HG02763 (cell line): Measurements from ENCODE around the gene ADGRE1.
"Not testable (repeated sequence)": the region's sequence is repeated elsewhere in the genome, so short reads cannot be mapped to it uniquely, and the experiment has no call there.

Experiments
- ATAC-seq: cut with Tn5 transposase; IDR thresholded peaks from one replicate; pipeline ENCODE4 v1.9.1; 2021; ENCODE audit warnings: mild to moderate bottlenecking, moderate library complexity; ENCODE audit not compliant: unreplicated experiment

Gene ADGRE1, protein sequence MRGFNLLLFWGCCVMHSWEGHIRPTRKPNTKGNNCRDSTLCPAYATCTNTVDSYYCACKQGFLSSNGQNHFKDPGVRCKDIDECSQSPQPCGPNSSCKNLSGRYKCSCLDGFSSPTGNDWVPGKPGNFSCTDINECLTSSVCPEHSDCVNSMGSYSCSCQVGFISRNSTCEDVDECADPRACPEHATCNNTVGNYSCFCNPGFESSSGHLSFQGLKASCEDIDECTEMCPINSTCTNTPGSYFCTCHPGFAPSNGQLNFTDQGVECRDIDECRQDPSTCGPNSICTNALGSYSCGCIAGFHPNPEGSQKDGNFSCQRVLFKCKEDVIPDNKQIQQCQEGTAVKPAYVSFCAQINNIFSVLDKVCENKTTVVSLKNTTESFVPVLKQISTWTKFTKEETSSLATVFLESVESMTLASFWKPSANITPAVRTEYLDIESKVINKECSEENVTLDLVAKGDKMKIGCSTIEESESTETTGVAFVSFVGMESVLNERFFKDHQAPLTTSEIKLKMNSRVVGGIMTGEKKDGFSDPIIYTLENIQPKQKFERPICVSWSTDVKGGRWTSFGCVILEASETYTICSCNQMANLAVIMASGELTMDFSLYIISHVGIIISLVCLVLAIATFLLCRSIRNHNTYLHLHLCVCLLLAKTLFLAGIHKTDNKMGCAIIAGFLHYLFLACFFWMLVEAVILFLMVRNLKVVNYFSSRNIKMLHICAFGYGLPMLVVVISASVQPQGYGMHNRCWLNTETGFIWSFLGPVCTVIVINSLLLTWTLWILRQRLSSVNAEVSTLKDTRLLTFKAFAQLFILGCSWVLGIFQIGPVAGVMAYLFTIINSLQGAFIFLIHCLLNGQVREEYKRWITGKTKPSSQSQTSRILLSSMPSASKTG

DNA sequence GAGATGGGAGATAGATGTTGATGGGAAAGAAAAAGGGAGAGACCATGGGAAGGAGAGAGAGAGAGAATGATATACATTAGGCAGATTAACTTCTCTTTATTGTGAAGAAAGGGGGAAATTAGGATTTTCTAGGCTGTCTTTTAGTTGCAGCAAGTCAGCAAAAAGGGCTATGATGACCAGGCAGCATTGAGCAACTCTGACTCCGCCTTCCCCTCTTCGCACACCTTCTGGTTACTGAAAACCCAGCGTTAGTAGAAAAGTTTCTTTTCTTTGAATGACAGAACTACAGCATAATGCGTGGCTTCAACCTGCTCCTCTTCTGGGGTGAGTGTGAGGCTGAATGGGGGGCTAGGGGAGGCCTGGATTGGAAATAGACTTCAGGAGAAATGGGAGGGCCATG is at the start of gene ADGRE1:
ADGRE1 (plus strand) TSS at position 264 of the 400 bp plus-strand sequence; CDS start at position 294, 30 bp downstream.
- ATAC-seq = no peak

DNA sequence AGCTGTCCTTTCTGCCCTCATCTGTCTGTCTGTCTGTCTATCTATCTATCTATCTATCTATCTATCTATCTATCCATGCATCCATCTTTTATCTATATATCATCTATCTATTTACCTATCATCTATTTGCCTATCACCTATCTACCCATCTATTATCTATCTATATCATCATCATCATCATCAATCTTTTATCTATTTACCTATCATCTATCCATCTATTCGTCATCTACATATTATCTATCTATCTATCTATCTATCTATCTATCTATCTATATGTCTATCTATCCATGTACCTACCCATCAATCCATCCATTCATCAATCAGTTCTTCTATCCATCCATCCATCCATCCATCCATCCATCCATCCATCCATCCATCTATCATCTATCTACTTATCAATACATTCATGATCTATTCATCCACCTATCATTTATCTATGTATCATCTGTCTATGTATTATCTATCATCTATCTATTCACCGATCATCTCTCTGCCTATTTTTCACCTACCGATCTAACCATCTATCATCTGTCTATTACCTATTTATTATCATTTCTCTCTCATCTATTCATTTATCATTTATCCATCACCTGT is 49.2 kb upstream of the ADGRE1 start:
- ATAC-seq = no peak

DNA sequence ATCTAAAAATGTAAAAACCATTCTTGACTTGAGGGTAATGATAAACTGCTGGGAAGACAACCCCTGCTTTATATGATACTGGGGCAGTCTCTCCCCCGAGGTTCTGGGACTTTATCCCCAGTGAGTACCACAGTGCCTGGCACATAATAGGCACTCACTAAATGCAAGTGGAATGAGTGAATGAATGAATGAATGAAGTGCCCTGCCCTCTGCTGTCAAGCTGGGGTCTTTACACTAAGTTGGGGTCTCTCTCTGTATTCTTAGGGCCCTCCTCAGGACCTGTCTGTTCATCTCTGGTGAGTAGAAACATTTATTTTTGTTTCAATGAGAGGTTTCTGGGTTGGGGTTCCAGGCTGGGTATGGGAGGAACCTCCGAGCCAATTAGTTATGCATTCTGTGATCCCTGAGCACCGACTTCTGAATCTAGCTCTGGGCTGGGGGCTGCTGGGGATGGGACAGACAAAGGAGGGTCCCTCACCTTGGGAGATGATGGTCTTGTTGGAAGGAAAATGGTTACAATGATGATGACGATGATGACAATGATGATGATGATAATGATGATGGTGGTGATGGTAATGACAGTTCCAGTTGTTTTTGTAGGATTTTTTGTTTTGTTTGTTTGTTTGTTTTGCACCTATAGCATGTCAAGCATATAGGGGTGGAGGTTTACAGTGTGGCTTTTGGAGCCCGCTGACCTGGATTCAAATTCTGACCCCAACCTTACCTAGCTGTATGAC is 44.3 kb upstream of the ADGRE1 start:
- no peak for ATAC-seq

DNA sequence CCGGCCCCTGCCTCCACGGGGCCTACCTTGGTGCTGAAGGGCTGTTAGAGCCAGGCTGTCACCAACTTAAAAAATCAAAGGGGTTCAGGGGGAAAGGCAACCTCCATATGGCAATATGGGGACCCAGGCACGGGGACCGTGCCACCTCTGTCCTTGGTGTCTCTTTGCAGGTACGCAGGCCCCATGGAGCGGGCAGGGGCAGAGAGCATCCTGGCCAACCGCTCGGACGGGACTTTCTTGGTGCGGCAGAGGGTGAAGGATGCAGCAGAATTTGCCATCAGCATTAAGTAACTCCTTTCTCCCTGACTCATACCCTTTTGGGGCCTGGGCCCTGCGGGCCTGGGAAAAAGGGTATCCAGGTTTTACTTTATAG is 39.6 kb upstream of the ADGRE1 start:
- ATAC-seq = no peak

DNA sequence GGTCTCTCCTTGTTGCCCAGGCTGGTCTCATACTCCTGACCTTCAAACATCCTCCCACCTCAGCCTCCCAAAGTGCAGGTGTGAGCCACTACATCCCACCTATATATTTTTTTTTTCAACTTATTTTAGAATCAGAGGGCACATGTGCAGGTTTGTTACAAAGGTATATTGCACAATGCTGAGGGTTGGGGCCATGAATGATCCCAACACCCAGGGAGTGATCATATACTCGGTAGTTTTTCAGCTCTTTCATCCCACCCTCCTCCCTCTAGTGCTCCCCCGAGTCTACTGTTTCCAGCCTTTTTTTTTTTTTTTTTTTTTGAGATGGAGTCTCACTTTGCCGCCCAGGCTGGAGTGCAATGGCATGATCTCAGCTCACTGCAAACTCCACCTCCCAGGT is 38.4 kb upstream of the ADGRE1 start:
- no peak for ATAC-seq

DNA sequence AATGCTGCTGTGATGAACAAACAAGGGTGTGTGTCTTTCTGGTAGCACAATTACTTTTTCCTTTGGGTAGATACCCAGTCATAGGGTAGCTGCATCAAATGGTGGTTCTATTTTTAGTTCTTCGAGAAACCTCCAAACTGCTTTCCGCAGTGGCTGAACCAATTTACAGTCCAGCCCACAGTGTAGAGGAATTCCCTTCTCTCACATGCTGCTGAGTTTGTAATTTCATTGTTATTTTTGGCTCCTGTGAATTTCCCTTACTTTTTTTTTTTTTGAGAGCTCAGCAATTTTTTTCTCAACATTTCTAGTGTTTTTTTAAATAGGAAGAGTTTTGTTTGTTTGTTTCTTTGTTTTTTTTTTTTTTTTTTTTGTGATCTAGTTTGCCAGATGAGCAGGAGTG is 37.5 kb upstream of the ADGRE1 start:
- ATAC-seq = no peak

DNA sequence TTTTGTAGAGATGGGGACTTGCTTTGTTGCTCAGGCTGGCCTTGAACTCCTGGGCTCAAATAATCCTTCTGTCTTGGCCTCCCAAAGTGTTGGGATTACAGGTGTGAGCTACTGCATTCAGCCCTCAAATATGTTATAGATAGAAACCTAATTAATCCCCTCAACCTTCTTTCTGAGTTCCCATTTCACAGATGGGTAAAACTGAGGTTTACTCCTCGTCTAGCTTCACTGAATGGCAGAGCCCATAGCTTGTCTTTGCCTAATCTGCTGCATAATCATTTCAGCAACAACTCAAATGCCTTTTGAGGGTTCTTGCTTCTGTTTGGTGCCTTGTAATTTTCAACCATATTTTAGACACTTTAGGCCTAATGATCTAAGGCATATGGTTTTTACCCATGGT is 36.0 kb upstream of the ADGRE1 start:
- ATAC-seq = no peak

DNA sequence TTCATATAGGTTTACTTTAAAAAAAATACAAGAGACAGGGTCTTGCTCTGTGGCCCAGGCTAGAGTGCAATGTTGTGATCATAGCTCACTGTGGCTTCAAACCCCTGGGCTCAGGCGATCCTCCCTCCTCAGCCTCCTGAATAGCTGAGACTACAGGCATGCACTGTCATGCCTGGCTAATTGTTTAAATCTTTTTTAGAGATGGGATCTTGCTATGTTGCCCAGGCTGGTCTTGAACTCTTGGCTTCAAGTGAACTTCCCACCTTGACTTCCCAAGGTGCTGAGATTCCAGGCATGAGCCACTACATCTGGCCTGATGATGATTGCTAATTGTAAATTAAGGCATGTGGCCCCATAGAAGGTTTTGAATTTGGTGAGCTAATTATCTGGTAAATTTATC is 35.4 kb upstream of the ADGRE1 start:
- no peak for ATAC-seq

DNA sequence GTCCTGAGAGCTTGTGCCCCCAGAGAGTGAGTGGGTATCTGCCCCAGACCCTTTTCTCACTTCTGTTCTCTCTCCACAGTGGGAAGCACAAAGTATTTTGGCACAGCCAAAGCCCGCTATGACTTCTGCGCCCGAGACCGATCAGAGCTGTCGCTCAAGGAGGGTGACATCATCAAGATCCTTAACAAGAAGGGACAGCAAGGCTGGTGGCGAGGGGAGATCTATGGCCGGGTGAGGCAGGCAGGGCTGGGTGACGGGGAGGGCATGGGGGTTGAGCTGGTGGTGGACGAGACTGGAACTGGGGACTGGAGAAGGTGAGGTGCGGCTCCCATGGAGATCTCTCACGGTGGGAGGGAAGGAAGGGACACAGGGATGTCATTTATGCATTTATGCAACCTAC is 33.5 kb upstream of the ADGRE1 start:
- ATAC-seq = no peak

DNA sequence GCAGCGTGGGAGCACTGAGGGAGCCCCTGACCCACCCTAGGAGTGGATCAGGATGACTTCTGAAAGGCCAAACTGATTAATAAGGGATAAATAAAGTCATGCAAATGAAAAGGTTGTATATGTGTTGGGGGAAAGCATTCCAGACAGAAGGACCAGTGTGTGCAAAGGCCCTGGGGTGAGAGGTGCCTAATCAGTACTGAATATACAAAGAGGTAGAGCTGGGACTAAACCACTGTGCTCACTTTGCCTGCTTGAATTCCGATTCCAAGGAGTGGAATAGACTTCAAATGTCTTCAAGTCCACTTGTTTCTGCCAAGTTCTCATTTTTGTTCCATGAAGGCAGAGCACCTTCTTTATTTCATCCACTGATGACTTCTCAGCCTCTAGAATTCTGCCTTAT is 32.6 kb upstream of the ADGRE1 start:
- ATAC-seq = no peak

DNA sequence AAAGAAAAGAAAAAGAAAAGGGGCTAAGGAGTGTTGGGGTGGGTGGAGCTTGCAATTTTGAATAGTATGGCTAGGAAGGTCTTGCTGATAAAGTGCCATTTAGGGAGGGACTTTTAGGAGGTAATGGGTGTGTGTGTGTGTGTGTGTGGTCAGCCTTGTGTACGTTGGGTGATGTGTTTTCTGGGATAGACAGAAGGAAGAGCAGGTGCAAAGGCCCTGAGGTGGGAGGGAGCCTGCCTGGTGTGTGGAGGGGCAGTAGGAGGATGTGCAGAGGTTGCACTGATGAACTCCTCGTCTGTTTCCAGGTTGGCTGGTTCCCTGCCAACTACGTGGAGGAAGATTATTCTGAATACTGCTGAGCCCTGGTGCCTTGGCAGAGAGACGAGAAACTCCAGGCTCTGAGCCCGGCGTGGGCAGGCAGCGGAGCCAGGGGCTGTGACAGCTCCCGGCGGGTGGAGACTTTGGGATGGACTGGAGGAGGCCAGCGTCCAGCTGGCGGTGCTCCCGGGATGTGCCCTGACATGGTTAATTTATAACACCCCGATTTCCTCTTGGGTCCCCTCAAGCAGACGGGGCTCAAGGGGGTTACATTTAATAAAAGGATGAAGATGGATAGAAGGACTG is 30.5 kb upstream of the ADGRE1 start:
- no peak for ATAC-seq

DNA sequence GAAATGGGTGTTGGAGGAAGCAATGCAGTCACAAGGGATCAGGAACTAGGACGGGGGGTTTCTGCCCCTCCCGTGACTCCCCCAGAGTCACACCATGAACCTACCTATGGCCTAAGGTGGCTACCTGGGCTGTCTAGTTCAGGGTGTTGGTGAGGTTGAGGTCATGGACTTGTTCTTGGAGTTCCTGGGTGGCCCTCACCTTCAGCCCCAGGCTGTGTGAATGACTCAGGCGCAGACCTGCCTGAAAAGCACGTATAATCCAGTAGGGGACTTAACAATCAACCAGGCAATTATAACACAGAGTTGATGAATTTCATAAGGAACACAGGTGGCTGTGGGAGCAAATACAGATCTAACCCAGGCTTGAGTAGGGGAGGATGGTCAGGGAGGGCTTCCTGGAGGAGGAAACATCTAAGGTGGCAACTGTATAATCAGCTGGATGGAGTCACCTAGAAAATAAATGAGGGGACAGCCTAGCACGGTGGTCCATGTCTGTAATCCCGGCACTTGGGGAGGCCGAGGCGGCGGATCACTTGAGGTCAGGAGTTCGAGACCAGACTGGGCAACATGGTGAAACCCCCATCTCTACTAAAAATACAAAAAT is 25.6 kb upstream of the ADGRE1 start:
- no peak for ATAC-seq

DNA sequence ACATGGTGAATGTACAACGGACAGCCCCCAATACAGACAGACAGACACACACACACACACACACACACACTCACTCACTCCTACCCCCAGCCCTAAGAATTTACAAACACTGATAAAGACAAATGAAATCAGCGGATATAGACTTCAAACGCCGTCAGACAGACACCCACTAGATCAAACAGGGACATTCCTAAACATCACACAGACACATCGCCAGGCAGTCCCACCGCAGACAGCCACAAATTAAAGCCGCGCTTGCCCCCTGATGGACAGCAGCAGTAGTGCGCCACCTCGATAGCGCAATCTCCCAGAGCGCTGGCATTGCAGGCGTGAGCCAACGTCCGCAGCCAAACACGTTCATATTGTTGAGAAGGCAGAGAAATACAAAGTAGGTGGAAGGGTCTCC is 24.7 kb upstream of the ADGRE1 start:
- peak; percentile 61 for ATAC-seq

DNA sequence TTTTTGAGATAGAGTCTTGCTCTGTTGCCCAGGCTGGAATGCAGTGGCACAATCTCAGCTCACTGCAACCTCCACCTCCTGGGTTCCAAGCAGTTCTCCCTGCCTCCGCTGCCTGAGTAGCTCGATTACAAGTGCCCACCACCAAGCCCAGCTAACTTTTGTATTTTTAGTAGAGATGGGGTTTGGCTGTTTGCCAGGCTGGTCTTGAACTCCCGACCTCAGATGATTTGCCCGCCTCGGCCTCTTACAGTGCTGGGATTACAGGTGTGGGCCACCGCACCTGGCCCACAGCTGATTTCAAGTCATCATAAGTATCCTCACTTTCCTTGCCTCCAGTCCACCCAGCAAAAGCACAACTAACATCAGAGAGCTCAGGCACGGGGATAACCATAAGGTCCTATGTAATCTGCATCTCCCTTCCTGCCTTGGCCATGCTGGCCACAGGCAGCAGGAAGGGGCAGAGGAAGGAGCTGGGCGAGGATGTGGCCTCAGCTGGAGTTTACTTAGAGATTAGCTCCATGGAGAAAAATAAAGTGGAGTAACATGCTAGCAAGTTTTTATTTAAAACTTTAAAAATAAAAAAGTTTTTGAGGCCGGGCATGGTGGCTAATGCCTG is 22.9 kb upstream of the ADGRE1 start:
- no peak for ATAC-seq

DNA sequence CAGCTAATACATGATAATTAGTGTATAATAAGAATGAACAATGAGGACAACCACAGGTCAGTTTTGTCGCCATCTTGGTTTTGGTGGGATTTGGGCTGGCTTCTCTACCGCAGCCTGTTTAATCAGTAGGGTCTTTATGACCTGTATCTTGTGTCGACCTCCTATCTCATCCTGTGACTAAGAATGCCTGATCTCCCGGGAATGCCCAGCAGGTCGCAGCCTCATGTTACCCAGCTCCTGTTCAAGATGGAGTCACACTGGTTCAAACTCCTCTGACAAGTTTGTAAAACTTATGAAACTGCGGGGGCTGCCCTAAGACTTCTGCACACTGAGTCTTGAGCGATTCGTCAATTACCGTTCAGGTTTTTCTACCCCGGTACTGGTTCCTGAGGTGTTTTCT is 21.5 kb upstream of the ADGRE1 start:
- ATAC-seq = no peak

DNA sequence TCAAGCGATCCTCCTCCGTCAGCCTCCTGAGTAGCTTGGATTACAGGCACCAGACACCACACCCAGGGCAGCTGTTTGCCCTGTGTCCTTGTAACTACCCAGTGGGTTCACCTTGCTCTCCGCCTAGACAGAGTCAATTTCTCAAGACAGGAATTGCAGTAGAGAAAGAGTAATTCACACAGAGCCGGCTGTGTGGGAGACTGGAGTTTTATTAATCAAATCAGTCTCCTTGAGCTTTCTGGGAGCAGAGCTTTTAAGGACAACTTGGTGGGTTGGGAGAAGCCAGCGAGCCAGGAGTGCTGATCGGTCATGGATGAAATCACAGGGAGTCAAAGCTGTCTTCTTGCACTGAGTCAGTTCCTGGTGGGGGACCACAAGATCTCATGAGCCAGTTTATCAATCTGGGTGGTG is 20.6 kb upstream of the ADGRE1 start:
- ATAC-seq = no peak

DNA sequence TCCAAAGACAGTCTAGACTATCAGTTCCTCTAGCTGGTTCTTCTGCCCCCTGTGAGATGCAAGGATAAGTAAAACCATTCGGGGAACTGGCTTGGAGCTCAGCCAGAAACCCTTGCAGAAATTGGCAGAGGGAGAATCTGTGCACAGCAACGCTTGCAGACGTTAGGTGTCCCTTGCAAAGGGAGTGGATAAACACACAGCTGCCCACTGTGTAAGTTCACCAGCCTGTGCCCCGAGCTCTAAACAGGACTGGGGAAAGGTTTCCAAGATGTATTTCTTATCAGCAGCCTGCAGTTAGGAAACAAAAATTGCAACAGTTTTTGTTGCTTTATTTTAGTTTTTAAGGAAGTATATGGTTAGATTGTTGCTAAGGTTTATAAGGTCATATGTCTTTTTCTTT is 19.0 kb upstream of the ADGRE1 start:
- ATAC-seq = no peak

DNA sequence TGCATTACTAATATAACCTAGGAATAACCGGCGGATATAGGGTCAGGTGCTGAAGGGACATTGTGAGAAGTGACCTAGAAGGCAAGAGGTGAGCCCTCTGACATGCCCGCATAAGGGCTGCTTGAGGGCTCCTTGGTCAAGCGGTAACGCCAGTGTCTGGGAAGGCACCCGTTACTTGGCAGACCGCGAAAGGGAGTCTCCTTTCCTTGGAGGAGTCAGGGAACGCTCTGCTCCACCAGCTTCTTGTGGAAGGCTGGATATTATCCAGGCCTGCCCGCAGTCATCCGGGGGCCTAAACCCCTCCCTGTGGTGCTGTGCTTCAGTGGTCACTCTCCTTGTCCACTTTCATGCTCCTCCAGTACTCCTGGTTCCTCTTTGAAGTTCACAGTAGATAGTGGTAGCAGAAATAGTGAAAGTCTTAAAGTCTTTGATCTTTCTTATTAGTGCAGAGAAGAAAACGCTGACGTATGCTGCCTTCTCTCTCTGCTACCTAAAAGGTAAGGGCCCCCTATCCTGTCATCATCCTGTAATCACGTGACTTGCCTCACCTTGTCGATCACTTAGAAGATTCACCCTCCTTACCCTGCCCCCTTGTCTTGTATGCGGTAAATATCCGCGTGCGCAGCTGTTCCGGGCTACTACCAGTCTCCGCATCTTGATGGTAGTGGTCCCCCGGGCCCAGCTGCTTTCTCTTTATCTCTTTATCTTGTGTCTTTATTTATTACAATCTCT is 18.1 kb upstream of the ADGRE1 start:
- ATAC-seq = not testable (repeated sequence)
